Measurements from ENCODE around the gene RBFOX2.
"Not testable (repeated sequence)": the region's sequence is repeated elsewhere in the genome, so short reads cannot be mapped to it uniquely, and the experiment has no call there.

RBFOX2 gene

GRCh38 chr22:35830305-35830704 is 198.3 kb downstream of the RBFOX2 start:
- no peak for DNase-seq (ENCODE audit: low read depth, low spot score)

GRCh38 chr22:35824256-35824655 is 204.4 kb downstream of the RBFOX2 start:
- no peak for DNase-seq (ENCODE audit: low read depth, low spot score)

- no peak for DNase-seq (ENCODE audit: low read depth, low spot score)
These were observed 207.0 kb downstream of the RBFOX2 start for GRCh38 chr22:35821654-35822053.

GRCh38 chr22:35819421-35819820 is 209.2 kb downstream of the RBFOX2 start:
- no peak for DNase-seq (ENCODE audit: low read depth, low spot score)

- no peak for DNase-seq (ENCODE audit: low read depth, low spot score)
These were observed 209.7 kb downstream of the RBFOX2 start for GRCh38 chr22:35818897-35819296.

GRCh38 chr22:35812600-35812999 is 216.0 kb downstream of the RBFOX2 start:
- DNase-seq (ENCODE audit: low read depth, low spot score), result no peak

- no peak for DNase-seq (ENCODE audit: low read depth, low spot score)
These were observed 217.0 kb downstream of the RBFOX2 start for GRCh38 chr22:35811670-35812069.

GRCh38 chr22:35809816-35810215 is 218.8 kb downstream of the RBFOX2 start:
- DNase-seq (ENCODE audit: low read depth, low spot score), result no peak

- DNase-seq (ENCODE audit: low read depth, low spot score), result no peak
These were observed 220.2 kb downstream of the RBFOX2 start for GRCh38 chr22:35808377-35808776.

- not testable (repeated sequence) for DNase-seq (ENCODE audit: low read depth, low spot score)
These were observed 222.0 kb downstream of the RBFOX2 start for GRCh38 chr22:35806668-35807067.

- no peak for DNase-seq (ENCODE audit: low read depth, low spot score)
These were observed 223.2 kb downstream of the RBFOX2 start for GRCh38 chr22:35805466-35805865.

- DNase-seq (ENCODE audit: low read depth, low spot score), result no peak
These were observed 224.2 kb downstream of the RBFOX2 start for GRCh38 chr22:35804421-35804820.

- no peak for DNase-seq (ENCODE audit: low read depth, low spot score)
These were observed 225.7 kb downstream of the RBFOX2 start for GRCh38 chr22:35802885-35803284.

- DNase-seq (ENCODE audit: low read depth, low spot score), result not testable (repeated sequence)
These were observed 227.3 kb downstream of the RBFOX2 start for GRCh38 chr22:35801301-35801700.

GRCh38 chr22:35799150-35799549 is 229.5 kb downstream of the RBFOX2 start:
- no peak for DNase-seq (ENCODE audit: low read depth, low spot score)

GRCh38 chr22:35797411-35797810 is 231.2 kb downstream of the RBFOX2 start:
- DNase-seq (ENCODE audit: low read depth, low spot score), result no peak

GRCh38 chr22:35795476-35795875 is 233.1 kb downstream of the RBFOX2 start:
- DNase-seq (ENCODE audit: low read depth, low spot score), result no peak

GRCh38 chr22:35792506-35792905 is 236.1 kb downstream of the RBFOX2 start:
- no peak for DNase-seq (ENCODE audit: low read depth, low spot score)

- DNase-seq (ENCODE audit: low read depth, low spot score), result not testable (repeated sequence)
These were observed 236.8 kb downstream of the RBFOX2 start for GRCh38 chr22:35791788-35792187.

- DNase-seq (ENCODE audit: low read depth, low spot score), result no peak
These were observed 243.3 kb downstream of the RBFOX2 start for GRCh38 chr22:35785181-35785923.

GRCh38 chr22:35784633-35785032 is 244.0 kb downstream of the RBFOX2 start:
- no peak for DNase-seq (ENCODE audit: low read depth, low spot score)

GRCh38 chr22:35783943-35784614 is 244.5 kb downstream of the RBFOX2 start:
- no peak for DNase-seq (ENCODE audit: low read depth, low spot score)

GRCh38 chr22:35782504-35782903 is 246.1 kb downstream of the RBFOX2 start:
- no peak for DNase-seq (ENCODE audit: low read depth, low spot score)

Measured in brain pericyte (primary cell).